Myometrial cell (primary cell): Measurements from ENCODE around the gene PDCD5. TPM values are rescaled to one million over a fixed set of nuclear protein-coding genes. Genes with fewer than 3 reads are reported as not detected.

Experiments
- total RNA-seq: library from RNA; depleted of rRNA; stranded (reverse); fragments of >200 nt; gene quantifications from 2 replicates; pipeline ENCODE4 v1.2.3, GENCODE V29; 2015

Gene PDCD5
- 155 and 168 TPM in 2 replicates for total RNA-seq

DNA sequence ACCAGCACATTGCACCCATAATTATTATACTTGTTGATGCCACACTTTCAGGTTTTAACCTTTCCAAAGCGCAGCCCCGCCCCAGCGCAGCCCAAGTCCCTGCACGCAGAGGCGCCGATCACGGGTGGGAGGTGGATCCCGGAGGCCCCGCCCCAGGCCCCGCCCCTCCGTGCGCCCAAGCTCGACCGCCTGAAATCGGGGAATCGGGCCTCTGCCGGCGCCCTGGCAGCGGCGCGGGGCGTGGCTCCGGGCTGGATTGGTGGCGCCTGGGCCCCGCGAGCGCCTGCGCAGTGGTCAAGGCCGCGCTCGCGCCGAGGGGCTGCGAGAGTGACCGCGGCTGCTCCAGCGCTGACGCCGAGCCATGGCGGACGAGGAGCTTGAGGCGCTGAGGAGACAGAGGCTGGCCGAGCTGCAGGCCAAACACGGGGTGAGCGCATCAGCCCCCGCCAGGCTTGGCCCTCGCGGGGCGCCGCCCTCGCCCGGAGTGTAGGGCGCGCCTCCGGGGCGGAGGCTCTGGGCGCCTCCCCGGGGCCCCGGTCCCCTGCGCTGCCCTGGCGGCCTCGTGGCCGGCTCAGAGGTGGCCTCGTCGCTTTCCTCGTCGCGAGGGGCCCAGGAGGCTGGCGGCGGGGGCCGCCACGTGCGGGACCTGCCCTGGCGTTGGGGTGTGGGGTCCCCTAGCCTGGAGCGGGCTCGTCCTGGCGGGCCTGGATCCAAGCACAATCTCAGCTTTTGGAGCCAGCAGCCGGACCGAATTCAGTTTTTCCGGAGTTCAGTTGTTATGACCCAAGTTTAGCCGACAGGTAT lies at the start of gene PDCD5:
Gene PDCD5 (plus strand): TSS at position 290 of the 804 bp plus-strand sequence. CDS start 72 bp downstream, at position 362.

Other genes starting within 250 kb of the PDCD5 start
- 6.1 and 10.3 TPM in 2 replicates for gene ZNF507, start 235.6 kb upstream of the PDCD5 start, total RNA-seq
- 24.8 and 25.9 TPM in 2 replicates for gene DPY19L3, start 175.4 kb upstream of the PDCD5 start, total RNA-seq
- 24.8 and 27.5 TPM in 2 replicates for gene ANKRD27, start 94.0 kb downstream of the PDCD5 start, total RNA-seq
- 0.18 TPM in 1 of 2 replicates, not detected in the other for gene RGS9BP, start 94.7 kb downstream of the PDCD5 start, total RNA-seq
- 10.1 and 11.2 TPM in 2 replicates for gene NUDT19, start 110.6 kb downstream of the PDCD5 start, total RNA-seq
- gene TDRD12, start 138.6 kb downstream of the PDCD5 start, total RNA-seq, result under 0.01 and 0.53 TPM in 2 replicates